Activated CD4-positive, alpha-beta T cell treated with anti-CD3 and anti-CD28 coated beads, Interleukin-2, amount 50 U/mL, for 16 hours (primary cell): Measurements from ENCODE around the gene WDTC1.
A peak's percentile ranks its signal among the peaks of the same experiment; 100 is the strongest.

Source experiments
- DNase-seq: peaks from one replicate; pipeline ENCODE4 v3.0.0-alpha.2; 2020

Gene WDTC1

DNA sequence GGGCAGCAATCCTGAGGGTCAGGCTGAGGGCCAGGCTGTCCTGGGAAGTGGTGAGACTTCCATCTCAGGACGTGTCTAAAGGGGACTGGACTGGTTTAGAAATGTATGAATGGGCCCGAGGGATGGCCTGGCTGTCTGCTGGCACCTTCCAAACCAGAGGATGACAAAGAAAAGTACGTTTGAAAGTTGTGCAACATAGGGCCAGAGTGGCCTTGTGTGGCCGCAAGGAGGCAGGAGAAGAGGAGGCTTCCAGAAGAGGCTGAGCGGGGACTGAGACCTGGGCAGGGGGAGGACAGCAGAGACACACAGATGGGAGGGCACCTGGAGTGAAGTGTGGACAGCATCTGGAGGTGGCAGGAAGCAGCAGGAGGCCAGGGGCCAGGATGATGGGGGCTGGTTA, 104.8 kb downstream of the WDTC1 start:
- DNase-seq, result no peak

DNA sequence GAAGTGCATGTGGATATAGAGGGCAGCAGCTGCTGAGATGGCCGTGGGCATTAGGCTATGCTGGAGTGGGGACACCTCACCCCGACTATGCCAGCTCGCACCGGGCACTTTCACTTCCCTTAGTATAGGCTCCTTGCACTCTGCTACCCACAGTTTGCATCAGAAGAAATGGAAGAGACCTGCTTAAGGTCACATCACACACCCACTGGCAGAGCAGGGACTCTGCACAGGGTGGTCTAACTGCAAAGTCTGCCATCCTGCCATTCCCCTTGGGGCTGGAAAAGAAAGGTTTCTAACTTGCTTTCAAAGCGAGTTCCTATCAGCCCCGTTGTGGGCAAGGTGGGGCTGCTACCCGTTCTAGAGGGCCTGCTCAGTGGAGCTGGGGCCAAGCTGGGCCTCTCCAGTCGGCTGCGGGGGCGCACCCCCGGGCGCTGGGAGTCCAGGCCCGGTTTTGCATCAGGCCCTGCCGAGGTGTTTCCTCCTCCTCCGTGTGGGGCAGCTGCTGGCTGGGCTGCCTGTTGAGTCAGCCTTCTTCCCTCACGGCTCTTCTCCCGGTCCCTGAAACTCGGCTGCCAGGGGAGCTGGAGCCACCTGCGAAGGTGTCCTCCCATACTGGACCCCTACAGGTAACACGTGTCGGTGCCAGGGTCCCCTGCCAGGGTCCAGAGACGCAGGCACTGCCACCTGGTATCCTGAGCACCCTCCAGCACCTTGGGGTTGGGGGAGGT, 107.3 kb downstream of the WDTC1 start, which contains the start of gene SYTL1:
Gene SYTL1, plus strand, starts transcription at position 498 of the 728 bp plus-strand sequence. CDS start 3,313 bp downstream, outside the sequence.
- peak; percentile 69 for DNase-seq

DNA sequence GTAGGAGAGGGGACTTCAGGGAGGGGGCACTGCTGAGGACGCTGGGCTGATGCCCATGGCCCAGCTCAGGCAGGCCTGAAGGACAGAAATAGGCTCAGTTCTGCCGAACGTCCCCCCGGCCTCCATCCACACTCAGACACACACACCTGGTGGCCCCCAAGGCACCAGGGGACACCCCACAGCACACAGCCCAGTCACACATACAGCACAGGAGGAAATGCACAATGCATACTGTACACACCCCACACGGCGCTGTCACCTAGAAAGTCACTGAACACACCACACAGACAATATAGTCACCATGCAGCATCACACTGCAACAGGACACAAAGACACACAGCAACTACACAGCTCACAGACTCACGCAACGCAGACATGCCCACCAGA, 108.0 kb downstream of the WDTC1 start:
- DNase-seq, result peak; percentile 46

DNA sequence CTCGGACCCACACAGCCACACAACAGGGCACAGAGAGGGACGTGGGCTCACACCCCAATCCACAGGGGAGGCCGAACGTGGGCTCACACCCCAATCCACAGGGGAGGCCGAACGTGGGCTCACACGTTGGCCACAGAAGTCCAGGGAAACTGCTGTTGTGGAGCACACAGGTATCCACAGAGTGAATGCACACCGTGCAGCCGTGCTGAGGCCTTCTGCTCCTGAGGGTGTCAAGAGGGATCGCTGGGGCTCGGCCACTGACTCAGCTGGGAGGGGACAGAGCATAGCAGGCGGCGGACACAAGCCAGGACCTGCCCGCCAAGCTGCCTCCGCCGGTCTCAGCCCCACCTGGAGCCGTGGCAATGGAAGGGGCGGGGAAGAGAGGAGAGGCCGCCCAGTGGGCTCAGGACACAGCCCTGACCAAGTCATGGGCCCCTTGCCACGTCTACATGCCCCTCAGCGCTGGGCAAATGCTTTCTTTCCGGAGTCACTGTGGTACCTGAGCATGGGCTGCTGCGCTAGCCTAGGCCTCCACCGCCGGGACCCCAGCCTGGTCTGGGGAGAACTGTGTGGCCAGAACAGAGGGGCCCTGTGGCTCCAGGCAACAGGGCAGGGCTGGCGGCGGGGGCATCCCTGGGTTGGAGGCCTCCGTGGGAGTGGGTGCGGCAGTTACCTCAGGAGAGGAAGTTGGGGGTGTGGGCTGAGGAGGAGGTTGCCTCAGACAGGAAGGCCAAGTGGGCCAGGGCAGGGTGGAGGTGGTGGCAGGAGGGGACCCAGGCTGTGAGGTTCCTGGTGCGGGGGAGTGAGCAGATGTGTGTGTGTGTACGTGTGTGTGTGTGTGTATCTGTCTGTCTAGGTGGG, 108.6 kb downstream of the WDTC1 start:
- DNase-seq, result peak; percentile 76

DNA sequence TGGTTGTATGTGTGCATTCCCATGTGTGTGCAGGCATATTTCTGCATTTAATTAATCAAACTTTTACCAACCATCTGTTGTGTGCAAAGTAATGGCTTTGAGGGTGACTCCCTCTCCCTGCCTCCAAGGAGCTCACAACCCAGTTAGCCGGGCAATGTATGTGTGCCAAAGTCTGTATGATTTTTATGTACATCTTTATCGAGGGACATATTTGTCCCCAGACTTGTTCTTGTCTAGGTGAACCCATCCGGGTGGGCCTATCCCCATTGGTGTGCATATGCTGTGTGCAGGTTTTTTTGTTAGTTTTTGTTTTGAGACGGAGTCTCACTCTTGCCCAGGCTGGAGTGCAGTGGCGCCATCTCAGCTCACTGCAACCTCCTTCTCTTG, 109.2 kb downstream of the WDTC1 start:
- DNase-seq, result no peak

DNA sequence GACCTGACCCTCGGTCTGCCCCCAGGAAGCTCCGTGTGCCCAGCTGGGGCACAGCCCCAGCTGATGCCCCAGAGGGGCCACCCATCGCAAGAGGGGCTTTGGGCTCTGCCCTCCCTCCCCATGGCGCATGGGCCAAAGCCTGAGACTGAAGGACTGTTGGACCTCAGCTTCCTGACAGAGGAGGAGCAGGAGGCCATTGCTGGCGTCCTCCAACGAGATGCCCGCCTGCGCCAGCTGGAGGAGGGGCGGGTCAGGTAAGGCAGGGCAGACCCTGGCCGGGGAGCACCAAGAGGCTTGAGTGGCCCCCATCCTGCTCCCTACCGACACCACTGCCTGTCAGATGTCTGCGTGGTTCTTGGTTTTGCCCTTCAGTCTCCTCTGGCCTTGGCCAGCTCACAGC, 110.8 kb downstream of the WDTC1 start:
- no peak for DNase-seq

DNA sequence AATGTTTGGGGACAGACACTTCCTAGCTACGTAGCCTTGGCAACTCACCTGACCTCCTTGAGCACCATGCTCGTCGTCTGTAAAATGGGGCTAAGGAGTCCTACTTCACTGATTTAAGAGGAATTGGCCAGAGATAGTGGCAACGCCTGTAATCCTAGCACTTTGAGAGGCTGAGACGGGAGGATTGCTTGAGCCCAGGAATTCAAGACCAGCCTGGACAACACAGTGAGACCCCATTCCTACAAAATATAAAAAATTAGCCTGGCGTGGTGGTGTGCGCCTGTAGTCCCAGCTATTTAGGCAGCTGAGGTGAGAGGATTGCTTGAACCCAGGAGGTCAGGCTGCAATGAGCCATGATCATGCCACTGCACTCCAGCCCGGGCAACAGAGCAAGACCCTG, 111.9 kb downstream of the WDTC1 start:
- no peak for DNase-seq

DNA sequence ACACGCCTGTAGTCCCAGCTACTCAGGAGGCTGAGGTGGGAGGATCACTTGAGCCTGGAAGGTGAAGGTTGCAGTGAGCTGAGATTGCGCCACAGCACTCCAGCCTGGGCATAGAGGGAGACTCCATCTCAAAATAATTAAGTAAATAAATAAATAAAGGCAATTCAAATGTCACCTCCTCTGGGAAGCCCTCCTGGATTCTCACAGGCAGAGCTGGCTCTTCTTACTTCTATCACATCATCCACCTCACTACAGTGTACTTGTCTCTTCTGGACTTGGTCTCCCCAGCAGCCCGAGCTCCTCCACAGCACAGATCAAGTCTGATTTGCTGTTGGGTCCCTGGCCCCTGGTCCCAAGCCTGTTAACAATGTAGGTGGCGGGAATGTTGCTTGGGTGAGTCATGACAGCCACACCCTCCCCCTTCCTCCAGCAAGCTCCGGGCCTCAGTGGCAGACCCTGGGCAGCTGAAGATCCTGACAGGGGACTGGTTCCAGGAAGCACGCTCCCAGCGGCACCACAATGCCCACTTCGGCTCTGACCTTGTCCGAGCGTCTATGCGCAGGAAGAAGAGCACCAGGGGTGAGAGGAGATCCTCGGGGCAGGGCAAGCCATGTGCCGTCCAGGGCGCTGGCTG, 112.7 kb downstream of the WDTC1 start:
- no peak for DNase-seq

DNA sequence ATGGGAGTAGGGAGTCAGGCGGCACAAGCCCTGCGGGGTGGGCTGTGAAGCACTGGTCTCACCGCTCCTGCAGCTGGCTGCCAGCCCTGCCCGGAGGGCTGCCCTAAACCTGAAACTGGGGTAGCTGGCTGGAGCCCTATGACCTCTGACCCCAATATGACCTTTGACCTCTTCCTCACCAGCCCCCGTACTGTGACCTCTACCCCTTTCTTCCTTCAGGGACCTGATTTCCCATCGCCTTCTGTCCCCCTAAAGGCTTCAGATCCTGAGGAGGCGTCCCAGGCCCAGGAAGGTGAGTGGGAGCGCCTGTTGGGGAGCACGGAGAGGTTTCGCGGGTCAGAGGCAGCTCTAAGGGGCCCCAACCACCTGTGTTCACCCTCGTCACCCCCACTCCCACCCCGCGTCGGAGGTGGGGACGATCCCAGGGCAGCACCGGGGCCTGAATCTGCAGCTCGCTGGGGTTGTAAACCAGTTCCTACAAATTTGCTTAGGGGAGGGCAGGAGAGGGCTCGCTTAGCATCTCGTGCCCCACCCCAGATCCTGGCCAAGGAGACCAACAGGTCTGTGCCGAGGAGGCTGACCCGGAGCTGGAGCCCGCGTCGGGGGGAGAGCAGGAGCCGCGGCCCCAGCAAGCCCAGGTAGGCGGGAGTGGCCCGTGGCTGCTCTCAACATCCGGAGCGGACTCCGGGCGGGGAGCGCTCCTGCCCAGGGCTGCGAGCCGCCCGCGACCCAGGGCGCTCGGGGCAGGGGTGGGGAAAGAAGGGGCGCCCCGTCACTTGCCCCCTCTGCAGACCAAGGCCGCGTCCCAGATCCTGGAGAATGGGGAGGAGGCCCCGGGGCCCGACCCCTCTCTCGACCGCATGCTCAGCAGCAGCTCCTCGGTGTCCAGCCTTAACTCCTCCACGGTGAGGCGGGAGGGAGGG, 114.7 kb downstream of the WDTC1 start:
- no peak for DNase-seq

DNA sequence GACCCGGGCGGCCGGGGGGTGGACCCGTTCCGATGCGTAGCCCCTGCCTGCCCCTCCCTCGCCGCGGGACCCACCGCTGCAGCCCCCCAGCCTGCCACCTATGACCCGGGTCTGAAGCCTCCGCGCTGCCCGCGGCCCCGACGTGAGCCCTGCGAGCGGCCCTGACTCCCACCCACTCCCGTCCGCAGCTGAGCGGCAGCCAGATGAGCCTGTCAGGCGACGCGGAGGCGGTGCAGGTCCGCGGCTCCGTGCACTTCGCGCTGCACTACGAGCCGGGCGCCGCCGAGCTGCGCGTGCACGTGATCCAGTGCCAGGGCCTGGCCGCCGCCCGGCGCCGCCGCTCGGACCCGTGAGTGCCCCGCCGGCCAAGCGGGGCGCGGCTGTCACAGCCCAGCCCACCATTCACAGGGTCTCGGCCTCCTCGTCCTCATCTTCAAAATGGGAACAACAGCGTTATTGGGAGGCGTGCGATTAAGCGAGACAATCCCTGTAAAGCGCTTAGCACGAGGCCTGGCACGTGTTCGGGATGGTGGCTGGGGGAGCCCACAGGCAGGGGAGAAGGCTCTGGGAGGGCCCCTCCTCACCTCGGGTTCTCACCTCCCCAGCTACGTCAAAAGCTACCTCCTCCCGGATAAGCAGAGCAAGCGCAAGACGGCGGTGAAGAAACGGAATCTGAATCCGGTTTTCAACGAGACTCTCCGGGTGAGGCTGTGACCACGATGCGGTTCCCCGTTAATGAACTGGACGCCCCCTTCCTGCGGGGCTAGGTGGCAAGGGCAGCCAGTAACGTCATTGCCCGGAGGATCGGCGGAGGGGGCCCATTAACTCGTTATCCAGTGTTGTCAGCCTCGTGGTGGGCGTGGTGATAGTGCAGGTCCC, 115.6 kb downstream of the WDTC1 start:
- no peak for DNase-seq

DNA sequence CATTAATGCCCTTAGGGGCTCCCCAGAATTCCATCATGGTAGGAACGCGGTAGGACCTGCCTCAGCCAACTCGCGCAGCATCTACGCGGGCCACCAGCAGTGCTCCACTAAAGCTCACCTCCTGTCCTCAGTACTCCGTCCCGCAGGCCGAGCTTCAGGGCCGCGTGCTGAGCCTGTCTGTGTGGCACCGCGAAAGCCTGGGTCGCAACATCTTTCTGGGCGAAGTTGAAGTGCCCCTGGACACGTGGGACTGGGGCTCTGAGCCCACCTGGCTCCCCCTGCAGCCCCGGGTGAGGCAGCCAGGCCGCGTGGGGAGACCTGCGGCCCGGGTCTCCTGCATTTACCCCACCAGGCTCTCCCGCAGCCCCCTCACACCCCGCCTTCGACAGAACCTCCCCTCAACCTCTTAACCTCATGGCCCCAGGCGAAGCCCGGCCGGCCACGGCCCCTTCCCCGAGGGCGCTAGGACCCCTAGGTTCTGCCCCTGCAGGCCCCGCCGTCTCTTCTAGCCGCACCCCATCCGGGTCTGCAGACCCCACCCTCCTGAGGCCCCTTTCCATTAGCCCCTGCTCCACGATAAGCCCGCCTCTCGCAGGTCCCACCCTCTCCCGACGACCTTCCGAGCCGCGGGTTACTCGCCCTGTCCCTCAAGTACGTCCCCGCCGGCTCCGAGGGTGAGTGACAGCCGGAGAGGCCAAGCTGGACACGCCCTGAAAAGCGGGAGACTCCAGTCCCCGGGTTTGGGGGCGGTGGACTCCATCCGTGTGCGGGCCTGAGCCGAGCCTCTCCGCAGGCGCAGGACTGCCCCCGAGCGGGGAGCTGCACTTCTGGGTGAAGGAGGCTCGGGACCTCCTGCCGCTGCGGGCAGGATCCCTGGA, 116.5 kb downstream of the WDTC1 start:
- no peak for DNase-seq

DNA sequence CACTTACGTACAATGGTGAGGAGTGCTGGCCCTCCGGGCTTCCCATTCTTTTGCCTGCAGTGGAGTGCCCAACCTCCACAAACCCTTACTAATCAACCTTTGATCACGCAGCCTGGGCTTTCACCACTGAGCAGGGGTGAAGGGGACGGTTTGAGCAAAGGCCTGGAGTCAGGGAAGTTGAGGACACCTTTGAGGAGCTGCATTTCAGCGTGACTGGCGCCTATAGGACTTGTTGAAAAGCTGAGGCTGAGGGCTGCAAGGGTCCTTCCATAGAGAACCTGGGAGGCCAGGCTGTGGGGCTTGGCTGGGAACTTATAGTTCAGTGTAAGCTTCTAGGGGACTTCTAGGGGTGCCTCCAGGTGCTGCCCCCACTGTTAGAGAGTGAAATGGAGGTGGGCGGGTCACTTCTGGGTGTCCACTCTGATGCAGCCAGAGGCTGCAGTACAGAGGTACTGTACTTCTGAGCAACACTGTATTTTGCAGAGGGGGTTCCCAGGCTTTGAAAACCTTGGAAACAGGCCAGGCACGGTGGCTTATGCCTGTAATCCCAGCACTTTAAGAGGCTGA, 117.2 kb downstream of the WDTC1 start:
- DNase-seq, result no peak

DNA sequence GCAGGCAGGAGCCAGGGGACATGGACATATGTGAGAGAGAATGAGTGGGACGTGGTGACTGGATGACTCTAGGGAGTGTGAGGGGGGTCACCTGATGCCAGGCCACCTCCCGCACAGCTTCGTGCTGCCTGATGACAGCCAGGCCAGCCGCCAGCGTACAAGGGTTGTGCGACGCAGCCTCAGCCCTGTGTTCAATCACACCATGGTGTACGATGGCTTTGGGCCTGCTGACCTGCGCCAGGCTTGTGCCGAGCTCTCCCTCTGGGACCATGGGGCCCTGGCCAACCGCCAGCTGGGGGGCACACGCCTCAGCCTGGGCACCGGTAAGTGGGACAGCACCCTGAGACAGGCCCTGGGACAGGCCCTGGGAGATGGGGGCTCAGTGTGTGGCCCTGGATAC, 118.7 kb downstream of the WDTC1 start:
- no peak for DNase-seq

DNA sequence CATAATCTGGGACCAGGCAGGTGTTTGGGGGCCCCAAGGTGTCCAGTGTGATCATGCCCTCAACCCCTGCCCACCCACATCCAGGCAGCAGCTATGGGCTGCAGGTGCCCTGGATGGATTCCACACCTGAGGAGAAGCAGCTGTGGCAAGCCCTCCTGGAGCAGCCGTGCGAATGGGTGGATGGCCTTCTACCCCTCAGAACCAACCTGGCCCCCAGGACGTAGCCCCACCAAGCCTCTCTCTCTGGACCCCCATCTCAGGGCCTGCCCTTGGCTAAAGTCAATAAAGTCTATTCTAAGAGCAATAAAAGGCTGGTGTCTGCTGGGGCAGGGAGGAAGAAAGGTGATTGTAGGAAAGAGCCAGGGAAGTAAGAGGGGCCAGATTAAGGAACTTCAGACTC, 119.2 kb downstream of the WDTC1 start:
- no peak for DNase-seq

DNA sequence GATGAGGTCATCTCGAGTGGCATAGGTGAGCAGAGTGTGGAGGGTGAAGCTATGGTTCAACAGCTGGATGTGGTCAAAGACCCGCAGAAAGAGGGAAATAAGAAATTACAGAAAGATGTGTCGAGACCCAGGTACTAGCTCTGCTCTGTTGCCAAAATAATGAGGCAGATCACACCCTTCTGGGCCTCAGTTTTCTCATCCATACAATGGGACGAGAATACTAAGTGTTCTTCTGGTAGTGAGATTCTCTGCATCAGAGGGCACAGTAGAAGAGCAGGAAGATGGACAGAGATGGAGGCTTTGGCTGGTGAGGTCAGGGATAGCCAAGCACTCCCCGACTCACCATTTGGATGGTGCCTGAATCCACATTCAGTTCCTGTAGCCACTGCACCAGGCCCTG, 121.3 kb downstream of the WDTC1 start:
- DNase-seq, result no peak

DNA sequence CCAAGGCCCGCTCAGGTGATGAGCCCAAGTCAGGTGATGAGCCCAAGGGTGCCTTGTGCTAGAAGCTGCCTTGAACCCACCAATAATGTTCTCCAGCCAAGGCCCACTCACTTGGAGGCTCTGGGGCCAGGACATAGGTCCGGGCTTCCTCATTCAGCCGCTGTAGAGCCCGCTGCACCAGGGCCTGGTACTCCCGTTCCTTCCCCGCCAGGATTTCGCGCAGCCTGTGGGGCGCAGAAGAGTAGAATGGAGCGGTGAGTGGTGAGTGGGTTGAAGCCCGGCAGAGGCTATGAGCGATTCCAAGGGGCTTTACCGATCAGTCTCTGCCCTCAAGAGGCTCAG, 121.8 kb downstream of the WDTC1 start:
- DNase-seq, result no peak

DNA sequence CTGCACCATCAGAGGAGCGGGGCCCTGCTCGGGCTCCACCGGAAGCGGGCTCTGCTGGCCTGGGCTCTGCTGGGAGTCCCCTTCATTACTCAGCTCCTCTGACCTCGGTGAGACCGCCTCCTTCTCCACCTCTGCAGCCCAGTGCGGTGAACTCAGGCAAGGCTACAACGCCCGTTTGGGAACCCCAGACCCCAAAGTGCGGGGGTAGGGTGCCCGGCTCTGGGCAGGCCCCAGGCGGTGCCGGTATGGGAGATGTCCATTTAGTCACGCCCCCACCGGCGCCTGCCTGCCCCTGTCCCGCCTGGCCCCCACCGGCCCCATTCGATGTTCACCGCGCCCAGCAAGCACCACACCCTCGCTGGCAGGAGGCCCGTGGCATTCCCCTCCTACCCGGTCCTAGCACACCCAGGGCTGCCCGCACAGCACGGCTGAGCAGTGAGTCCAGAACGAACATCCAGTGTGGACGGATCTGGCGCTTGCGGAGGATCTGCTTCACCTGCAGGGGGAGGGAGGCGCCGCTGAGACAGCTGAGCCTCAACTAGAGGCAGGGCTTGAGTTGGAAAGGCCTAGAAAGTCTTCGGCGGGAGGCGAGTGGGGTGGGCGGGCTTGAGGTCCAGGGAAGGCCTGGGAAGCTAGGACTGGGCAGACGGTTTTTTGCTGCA, 122.3 kb downstream of the WDTC1 start:
- DNase-seq, result peak; percentile 52

DNA sequence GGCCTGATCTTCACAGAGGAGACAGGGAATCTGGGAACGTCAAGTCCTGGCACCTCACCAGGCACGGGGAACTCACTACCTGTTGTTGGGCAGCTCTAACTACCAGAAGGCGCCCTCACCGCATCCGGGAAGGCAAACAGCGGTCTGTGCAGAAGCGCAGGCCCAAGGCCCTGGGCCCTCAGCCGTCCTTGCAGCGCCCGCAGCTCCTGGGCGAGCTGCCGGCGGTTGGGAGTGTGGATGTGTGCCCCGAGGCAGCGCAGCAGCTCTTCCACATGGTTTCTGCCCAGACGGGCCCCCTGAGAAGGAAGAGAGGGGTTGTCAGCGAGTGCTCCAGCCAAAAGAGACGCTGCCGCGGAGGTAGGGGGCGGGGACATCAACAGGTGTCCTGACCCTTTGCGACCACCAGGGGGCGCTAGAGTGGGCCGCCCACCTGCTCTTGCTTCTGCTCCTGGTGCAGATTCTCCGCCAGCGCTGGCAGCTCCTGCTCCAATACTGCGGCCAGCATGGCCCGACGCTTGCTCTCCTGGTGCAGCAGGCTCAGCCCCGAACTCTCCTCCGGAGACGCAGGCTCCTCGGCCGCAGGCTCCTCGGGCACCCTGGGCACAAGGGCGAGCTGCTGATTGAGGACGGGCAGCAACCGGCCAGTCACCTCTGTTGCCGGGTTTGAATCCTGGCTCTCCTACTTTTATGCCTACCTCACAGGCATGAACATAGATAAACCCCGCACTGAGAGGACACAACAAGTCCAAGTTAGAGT, 123.0 kb downstream of the WDTC1 start:
- peak; percentile 84 for DNase-seq
